Esophagus squamous epithelium (tissue), 4 donors: ENCODE data around the gene KRTAP9-2.
"Not testable (repeated sequence)": the region's sequence is repeated elsewhere in the genome, so short reads cannot be mapped to it uniquely, and the experiment has no call there.

Source experiments
- POLR2A ChIP-seq, 4 donors: fragments of 450-650 bp; IDR thresholded peaks; one replicate each; pipeline ENCODE4 v1.6.1; 2017; ENCODE audit warnings: antibody characterized with exemption in 4 of 4, mild to moderate bottlenecking in 4 of 4, moderate library complexity in 3 of 4
- TF ChIP-seq, protein P1 (sequence below), 6 experiments: fragments of 450-650 bp in 4 of 6; fragments of 200-600 bp in 2 of 6; sonication (generic) in 2 of 6; IDR thresholded peaks; one replicate each; pipeline ENCODE4 v1.5.1; 2016 to 2019; ENCODE audit warnings: antibody characterized with exemption in 6 of 6, mild to moderate bottlenecking in 4 of 6, moderate library complexity in 4 of 6

DNA sequence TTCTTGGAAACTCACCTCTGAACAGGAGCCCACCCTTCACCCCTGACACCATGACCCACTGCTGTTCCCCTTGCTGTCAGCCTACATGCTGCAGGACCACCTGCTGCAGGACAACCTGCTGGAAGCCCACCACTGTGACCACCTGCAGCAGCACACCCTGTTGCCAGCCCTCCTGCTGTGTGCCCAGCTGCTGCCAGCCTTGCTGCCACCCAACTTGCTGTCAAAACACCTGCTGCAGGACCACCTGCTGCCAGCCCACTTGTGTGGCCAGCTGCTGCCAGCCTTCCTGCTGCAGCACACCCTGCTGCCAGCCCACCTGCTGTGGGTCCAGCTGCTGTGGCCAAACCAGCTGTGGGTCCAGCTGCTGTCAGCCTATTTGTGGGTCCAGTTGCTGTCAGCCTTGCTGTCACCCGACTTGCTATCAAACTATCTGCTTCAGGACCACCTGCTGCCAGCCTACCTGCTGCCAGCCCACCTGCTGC is 36.6 kb upstream of the KRTAP9-2 start, which contains the start of gene KRTAP9-1:
- not testable (repeated sequence) for TF ChIP-seq POLR2A (IDR thresholded peaks at IDR 0.05)
- TF ChIP-seq, protein P1, sequence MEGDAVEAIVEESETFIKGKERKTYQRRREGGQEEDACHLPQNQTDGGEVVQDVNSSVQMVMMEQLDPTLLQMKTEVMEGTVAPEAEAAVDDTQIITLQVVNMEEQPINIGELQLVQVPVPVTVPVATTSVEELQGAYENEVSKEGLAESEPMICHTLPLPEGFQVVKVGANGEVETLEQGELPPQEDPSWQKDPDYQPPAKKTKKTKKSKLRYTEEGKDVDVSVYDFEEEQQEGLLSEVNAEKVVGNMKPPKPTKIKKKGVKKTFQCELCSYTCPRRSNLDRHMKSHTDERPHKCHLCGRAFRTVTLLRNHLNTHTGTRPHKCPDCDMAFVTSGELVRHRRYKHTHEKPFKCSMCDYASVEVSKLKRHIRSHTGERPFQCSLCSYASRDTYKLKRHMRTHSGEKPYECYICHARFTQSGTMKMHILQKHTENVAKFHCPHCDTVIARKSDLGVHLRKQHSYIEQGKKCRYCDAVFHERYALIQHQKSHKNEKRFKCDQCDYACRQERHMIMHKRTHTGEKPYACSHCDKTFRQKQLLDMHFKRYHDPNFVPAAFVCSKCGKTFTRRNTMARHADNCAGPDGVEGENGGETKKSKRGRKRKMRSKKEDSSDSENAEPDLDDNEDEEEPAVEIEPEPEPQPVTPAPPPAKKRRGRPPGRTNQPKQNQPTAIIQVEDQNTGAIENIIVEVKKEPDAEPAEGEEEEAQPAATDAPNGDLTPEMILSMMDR (IDR thresholded peaks at IDR 0.05): not testable (repeated sequence)
